SK-N-SH (cell line): ENCODE measurements around the gene EPB41L4B. TPM values are rescaled to one million over a fixed set of nuclear protein-coding genes. Genes with fewer than 3 reads are reported as not detected.

Experiments used
- CTCF ChIA-PET: fragments of 300-600, 350-600 bp; formaldehyde crosslinking; extraction: SDS; loops from one replicate; lab custom pipeline; 2021; lab: Yijun Ruan, JAX
- POLR2A ChIA-PET: fragments of 350-600 bp; sonication (Branson Sonifier 250); formaldehyde crosslinking; extraction: SDS; loops from one replicate; lab custom pipeline; 2020; ENCODE audit warnings: antibody characterized with exemption, inconsistent platforms; lab: Yijun Ruan, JAX
- DNase-seq: peaks from one replicate; pipeline ENCODE4 v3.0.0; 2012
- H2AFZ ChIP-seq: fragments of 200-600 bp; sonication (generic); 2 replicates; pipeline ENCODE4 v1.8.1; 2016; ENCODE audit warnings: antibody characterized with exemption, mild to moderate bottlenecking, low read depth
- H3F3A ChIP-seq: fragments of 200-600 bp; sonication (generic); replicated peaks from 2 replicates; pipeline ENCODE3; 2016; ENCODE audit warnings: antibody characterized with exemption, mild to moderate bottlenecking; ENCODE audit not compliant: insufficient read depth
- H3K27ac ChIP-seq, 2 experiments: fragments of 200-500 bp in 1 of 2; fragments of 200-600 bp in 1 of 2; sonication (Bioruptor generic) in 1 of 2; sonication (generic), shearing (Covaris generic) in 1 of 2; 2 replicates each; pipeline versions ENCODE4 v1.5.1 to v1.6.1; 2014 to 2016; ENCODE audit warnings: low read depth in 2 of 2, inconsistent platforms in 1 of 2, low read length in 1 of 2, mild to moderate bottlenecking in 1 of 2, mixed read lengths in 1 of 2
- H3K27me3 ChIP-seq: fragments of 200-600 bp; sonication (generic), shearing (Covaris generic); 2 replicates; pipeline ENCODE4 v1.6.1; 2016; ENCODE audit warnings: mixed run types; ENCODE audit not compliant: insufficient read depth
- H3K36me3 ChIP-seq, 2 experiments: fragments of 200-500 bp in 1 of 2; fragments of 200-600 bp in 1 of 2; sonication (Bioruptor generic) in 1 of 2; sonication (generic) in 1 of 2; replicated peaks in 1 of 2; 2 replicates each; pipeline versions ENCODE3 to v1.5.1; 2014 to 2016; ENCODE audit warnings: low read length in 1 of 2, mild to moderate bottlenecking in 1 of 2; ENCODE audit not compliant: insufficient read depth in 2 of 2, control insufficient read depth in 1 of 2
- H3K4me1 ChIP-seq, 2 experiments: fragments of 200-500 bp in 1 of 2; fragments of 200-600 bp in 1 of 2; sonication (Bioruptor generic) in 1 of 2; sonication (generic), shearing (Covaris generic) in 1 of 2; 2 replicates each; pipeline versions ENCODE4 v1.5.1 to v1.6.1; 2014 to 2016; ENCODE audit warnings: low read depth in 1 of 2, low read length in 1 of 2, mixed run types in 1 of 2; ENCODE audit not compliant: insufficient read depth in 2 of 2, control insufficient read depth in 1 of 2
- H3K4me2 ChIP-seq: fragments of 200-600 bp; sonication (generic), shearing (Covaris generic); 2 replicates; pipeline ENCODE4 v1.6.1; 2017; ENCODE audit warnings: mixed run types
- H3K4me3 ChIP-seq, 2 experiments: fragments of 200-500 bp in 1 of 2; fragments of 200-600 bp in 1 of 2; sonication (Bioruptor generic) in 1 of 2; sonication (generic), shearing (Covaris generic) in 1 of 2; 2 replicates each; pipeline versions ENCODE4 v1.5.1 to v1.8.1; 2014 to 2016; ENCODE audit warnings: low read depth in 2 of 2, inconsistent platforms in 1 of 2, low read length in 1 of 2, mild to moderate bottlenecking in 1 of 2, mixed read lengths in 1 of 2, moderate library complexity in 1 of 2
- H3K79me2 ChIP-seq: fragments of 200-600 bp; sonication (generic); 2 replicates; pipeline ENCODE4 v1.8.1; 2017; ENCODE audit warnings: mild to moderate bottlenecking; ENCODE audit not compliant: insufficient read depth
- H3K9ac ChIP-seq: fragments of 200-600 bp; sonication (generic); 2 replicates; pipeline ENCODE4 v1.6.1; 2017; ENCODE audit warnings: mixed run types
- H3K9me2 ChIP-seq: fragments of 200-600 bp; sonication (generic); 2 replicates; pipeline ENCODE4 v1.6.1; 2017; ENCODE audit warnings: mixed run types
- H3K9me3 ChIP-seq: fragments of 200-600 bp; sonication (generic); 2 replicates; pipeline ENCODE4 v1.6.1; 2017; ENCODE audit warnings: mixed run types, mild to moderate bottlenecking, moderate library complexity
- H4K20me1 ChIP-seq: fragments of 200-600 bp; sonication (generic); 2 replicates; pipeline ENCODE4 v1.6.1; 2017; ENCODE audit warnings: mild to moderate bottlenecking, mixed run types; ENCODE audit not compliant: insufficient read depth
- FOSL2 ChIP-seq: IDR thresholded peaks from 2 replicates; pipeline ENCODE4 v1.4.0; 2012; ENCODE audit warnings: low read depth, mild to moderate bottlenecking, moderate library complexity, borderline replicate concordance
- FOXJ3 ChIP-seq: sonication (generic); formaldehyde crosslinking; IDR thresholded peaks from 2 replicates; pipeline ENCODE4 v1.5.1; 2020; ENCODE audit warnings: mild to moderate bottlenecking, missing genetic modification reagents
- GABPA ChIP-seq: IDR thresholded peaks from 2 replicates; pipeline ENCODE4 v1.4.0; 2012; ENCODE audit warnings: low read depth, mild to moderate bottlenecking
- JUND ChIP-seq: IDR thresholded peaks from 2 replicates; pipeline ENCODE4 v1.4.0; 2012
- NFIC ChIP-seq: IDR thresholded peaks from 2 replicates; pipeline ENCODE4 v1.4.0; 2012; ENCODE audit warnings: borderline replicate concordance
- NRF1 ChIP-seq: IDR thresholded peaks from 2 replicates; pipeline ENCODE4 v1.6.1; 2012; ENCODE audit warnings: low read depth, mild to moderate bottlenecking, low read length
- RAD21 ChIP-seq: IDR thresholded peaks from 2 replicates; pipeline ENCODE4 v1.6.1; 2012; ENCODE audit warnings: mild to moderate bottlenecking, low read length
- RXRA ChIP-seq: IDR thresholded peaks from 2 replicates; pipeline ENCODE4 v1.4.0; 2012; ENCODE audit warnings: low read depth, mild to moderate bottlenecking, borderline replicate concordance
- WGBS: methylation state at CpG from one replicate; pipeline ENCODE4 v1.1.6; 2017; ENCODE audit warnings: low lambda C conversion rate; 5-methylcytosine and 5-hydroxymethylcytosine counted together
- polyA plus RNA-seq, 3 experiments: library from polyadenylated mRNA; depleted of rRNA; stranded (reverse); fragments of >200 nt; gene quantifications; 2 replicates each; pipeline ENCODE4 v1.2.3, GENCODE V29; 2012
- TF ChIP-seq, protein P1 (sequence below): IDR thresholded peaks from 2 replicates; pipeline ENCODE4 v1.4.0; 2012; ENCODE audit warnings: low read depth
- TF ChIP-seq, protein P2 (sequence below): fragments of 200-600 bp; sonication (generic); IDR thresholded peaks from 2 replicates; pipeline ENCODE4 v1.6.1; 2017; ENCODE audit warnings: antibody characterized with exemption, mild to moderate bottlenecking, moderate library complexity
- TF ChIP-seq, protein P3 (sequence below): IDR thresholded peaks from 2 replicates; pipeline ENCODE4 v1.4.0; 2012; ENCODE audit warnings: low read depth, borderline replicate concordance
- TF ChIP-seq, protein P4 (sequence below): IDR thresholded peaks from 2 replicates; pipeline ENCODE4 v1.4.0; 2012; ENCODE audit warnings: low read depth, borderline replicate concordance
- TF ChIP-seq, protein P5 (sequence below): IDR thresholded peaks from 2 replicates; pipeline ENCODE4; 2012

EPB41L4B gene
- polyA plus RNA-seq, 1 of the 3 experiments (the other 2 are of a cell fraction) = 0.59 TPM

DNA sequence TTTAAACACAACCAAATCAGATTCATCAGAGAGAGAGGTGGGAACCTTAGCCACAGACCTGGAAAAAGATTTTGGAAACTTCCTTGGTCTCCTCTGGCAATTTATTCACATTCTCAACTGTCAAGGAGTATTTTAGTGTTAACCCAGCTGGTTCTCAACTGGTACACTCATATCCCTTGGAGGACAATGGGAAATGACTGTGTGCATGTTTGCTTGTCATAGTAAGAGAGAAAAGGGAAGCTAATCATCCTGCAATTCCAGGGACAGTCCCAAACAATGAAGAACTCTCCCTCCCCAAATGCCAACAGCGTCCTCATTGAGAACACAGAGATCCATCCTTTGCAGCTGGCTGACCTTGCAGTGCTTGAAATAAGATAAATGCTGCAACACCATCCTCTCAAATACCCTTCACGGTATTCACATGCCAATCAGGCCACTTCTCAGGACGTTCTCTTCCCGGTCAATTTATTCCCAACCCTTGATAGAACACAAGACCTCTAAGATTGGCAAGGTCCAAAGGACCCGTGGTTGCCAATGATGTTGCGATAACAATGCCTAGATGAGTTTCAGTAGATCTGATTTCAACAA, 75.5 kb downstream of the EPB41L4B start:
- H3K4me1 ChIP-seq = peaks cover 0 to 9% of the 10 kb centered on the region in 2 experiments; a peak in 1 of 4 replicates
- CTCF ChIA-PET = interaction anchor here (0.6 to 3.7 kb wide), 20 partner anchors 9 to 293 kb away, joined by 3 to 18 read pairs (median 5); no protein-coding TSS in a partner anchor

More for the DNA sequence above, 75.5 kb downstream of the EPB41L4B start:
- H3K27me3 ChIP-seq = no peaks in the 10 kb centered on the region
- H4K20me1 ChIP-seq = no peaks in the 10 kb centered on the region
- H3K4me2 ChIP-seq = no peak overlapping the region
- POLR2A ChIA-PET = no interaction called here
- TF ChIP-seq JUND (no peak), RAD21 (no peak), NRF1 (no peak), FOXJ3 (CRISPR knock-in tag) (no peak), GABPA (no peak), NFIC (no peak), FOSL2 (no peak), RXRA (no peak)
- TF ChIP-seq, protein P1, sequence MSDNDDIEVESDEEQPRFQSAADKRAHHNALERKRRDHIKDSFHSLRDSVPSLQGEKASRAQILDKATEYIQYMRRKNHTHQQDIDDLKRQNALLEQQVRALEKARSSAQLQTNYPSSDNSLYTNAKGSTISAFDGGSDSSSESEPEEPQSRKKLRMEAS = no peak
- TF ChIP-seq, protein P2, sequence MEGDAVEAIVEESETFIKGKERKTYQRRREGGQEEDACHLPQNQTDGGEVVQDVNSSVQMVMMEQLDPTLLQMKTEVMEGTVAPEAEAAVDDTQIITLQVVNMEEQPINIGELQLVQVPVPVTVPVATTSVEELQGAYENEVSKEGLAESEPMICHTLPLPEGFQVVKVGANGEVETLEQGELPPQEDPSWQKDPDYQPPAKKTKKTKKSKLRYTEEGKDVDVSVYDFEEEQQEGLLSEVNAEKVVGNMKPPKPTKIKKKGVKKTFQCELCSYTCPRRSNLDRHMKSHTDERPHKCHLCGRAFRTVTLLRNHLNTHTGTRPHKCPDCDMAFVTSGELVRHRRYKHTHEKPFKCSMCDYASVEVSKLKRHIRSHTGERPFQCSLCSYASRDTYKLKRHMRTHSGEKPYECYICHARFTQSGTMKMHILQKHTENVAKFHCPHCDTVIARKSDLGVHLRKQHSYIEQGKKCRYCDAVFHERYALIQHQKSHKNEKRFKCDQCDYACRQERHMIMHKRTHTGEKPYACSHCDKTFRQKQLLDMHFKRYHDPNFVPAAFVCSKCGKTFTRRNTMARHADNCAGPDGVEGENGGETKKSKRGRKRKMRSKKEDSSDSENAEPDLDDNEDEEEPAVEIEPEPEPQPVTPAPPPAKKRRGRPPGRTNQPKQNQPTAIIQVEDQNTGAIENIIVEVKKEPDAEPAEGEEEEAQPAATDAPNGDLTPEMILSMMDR = no peak
- TF ChIP-seq, protein P3, sequence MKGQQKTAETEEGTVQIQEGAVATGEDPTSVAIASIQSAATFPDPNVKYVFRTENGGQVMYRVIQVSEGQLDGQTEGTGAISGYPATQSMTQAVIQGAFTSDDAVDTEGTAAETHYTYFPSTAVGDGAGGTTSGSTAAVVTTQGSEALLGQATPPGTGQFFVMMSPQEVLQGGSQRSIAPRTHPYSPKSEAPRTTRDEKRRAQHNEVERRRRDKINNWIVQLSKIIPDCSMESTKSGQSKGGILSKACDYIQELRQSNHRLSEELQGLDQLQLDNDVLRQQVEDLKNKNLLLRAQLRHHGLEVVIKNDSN = no peak
- TF ChIP-seq, protein P4, sequence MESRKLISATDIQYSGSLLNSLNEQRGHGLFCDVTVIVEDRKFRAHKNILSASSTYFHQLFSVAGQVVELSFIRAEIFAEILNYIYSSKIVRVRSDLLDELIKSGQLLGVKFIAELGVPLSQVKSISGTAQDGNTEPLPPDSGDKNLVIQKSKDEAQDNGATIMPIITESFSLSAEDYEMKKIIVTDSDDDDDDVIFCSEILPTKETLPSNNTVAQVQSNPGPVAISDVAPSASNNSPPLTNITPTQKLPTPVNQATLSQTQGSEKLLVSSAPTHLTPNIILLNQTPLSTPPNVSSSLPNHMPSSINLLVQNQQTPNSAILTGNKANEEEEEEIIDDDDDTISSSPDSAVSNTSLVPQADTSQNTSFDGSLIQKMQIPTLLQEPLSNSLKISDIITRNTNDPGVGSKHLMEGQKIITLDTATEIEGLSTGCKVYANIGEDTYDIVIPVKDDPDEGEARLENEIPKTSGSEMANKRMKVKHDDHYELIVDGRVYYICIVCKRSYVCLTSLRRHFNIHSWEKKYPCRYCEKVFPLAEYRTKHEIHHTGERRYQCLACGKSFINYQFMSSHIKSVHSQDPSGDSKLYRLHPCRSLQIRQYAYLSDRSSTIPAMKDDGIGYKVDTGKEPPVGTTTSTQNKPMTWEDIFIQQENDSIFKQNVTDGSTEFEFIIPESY = no peak
- TF ChIP-seq, protein P5, sequence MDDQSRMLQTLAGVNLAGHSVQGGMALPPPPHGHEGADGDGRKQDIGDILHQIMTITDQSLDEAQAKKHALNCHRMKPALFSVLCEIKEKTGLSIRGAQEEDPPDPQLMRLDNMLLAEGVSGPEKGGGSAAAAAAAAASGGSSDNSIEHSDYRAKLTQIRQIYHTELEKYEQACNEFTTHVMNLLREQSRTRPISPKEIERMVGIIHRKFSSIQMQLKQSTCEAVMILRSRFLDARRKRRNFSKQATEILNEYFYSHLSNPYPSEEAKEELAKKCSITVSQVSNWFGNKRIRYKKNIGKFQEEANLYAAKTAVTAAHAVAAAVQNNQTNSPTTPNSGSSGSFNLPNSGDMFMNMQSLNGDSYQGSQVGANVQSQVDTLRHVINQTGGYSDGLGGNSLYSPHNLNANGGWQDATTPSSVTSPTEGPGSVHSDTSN = no peak
- 75% methylated on average over 6 of the region's 6 CpGs for WGBS
- no peak overlapping the region for H3K27ac ChIP-seq
- no peaks in the 10 kb centered on the region for H3K36me3 ChIP-seq
- H3K9me2 ChIP-seq = no peaks in the 10 kb centered on the region
- no peaks in the 10 kb centered on the region for H3K79me2 ChIP-seq
- H3K4me3 ChIP-seq = no peak overlapping the region
- H3K9me3 ChIP-seq = no peaks in the 10 kb centered on the region
- no peaks in the 10 kb centered on the region for H3F3A ChIP-seq
- no peak for DNase-seq
- no peak overlapping the region for H2AFZ ChIP-seq
- no peak overlapping the region for H3K9ac ChIP-seq
